ENCODE results near the gene PNP. TPM values are rescaled to one million over a fixed set of nuclear protein-coding genes. Genes with fewer than 3 reads are reported as not detected.
A peak's percentile ranks its signal among the peaks of the same experiment; 100 is the strongest.
"Not testable (repeated sequence)": the region's sequence is repeated elsewhere in the genome, so short reads cannot be mapped to it uniquely, and the experiment has no call there.

Gene PNP
- total RNA-seq, 4 donors from 2014 or later: 28.4 to 437 (median 117) TPM

- DNase-seq (ENCODE audit: low spot score): no peak
- no peak for TF ChIP-seq CTCF (IDR thresholded peaks at IDR 0.05)
- ATAC-seq (ENCODE audit: low FRiP score): no peak
Observed at GRCh38 chr14:20438664-20439063, 30.5 kb upstream of the PNP start.

- no peak for ATAC-seq (ENCODE audit: low FRiP score)
- DNase-seq (ENCODE audit: low spot score): no peak
- no peak for TF ChIP-seq CTCF (IDR thresholded peaks at IDR 0.05)
Observed at GRCh38 chr14:20440465-20440864, 28.7 kb upstream of the PNP start.

GRCh38 chr14:20440882-20441281, 28.3 kb upstream of the PNP start:
- TF ChIP-seq CTCF (IDR thresholded peaks at IDR 0.05): no peak
- ATAC-seq (ENCODE audit: low FRiP score) (no peak), DNase-seq (ENCODE audit: low spot score) (no peak)

GRCh38 chr14:20441461-20441860, 27.7 kb upstream of the PNP start:
- no peak for TF ChIP-seq CTCF (IDR thresholded peaks at IDR 0.05)
- no peak for ATAC-seq (ENCODE audit: low FRiP score)
- DNase-seq (ENCODE audit: low spot score): no peak

- not testable (repeated sequence) for ATAC-seq (ENCODE audit: low FRiP score); DNase-seq (ENCODE audit: low spot score)
Observed at GRCh38 chr14:20443650-20444049, 25.6 kb upstream of the PNP start.

GRCh38 chr14:20446889-20447288, 22.3 kb upstream of the PNP start:
- TF ChIP-seq CTCF (IDR thresholded peaks at IDR 0.05): no peak
- DNase-seq (ENCODE audit: low spot score): no peak
- ATAC-seq (ENCODE audit: low FRiP score): no peak

GRCh38 chr14:20452831-20453230, 16.4 kb upstream of the PNP start:
- DNase-seq (ENCODE audit: low spot score); ATAC-seq (ENCODE audit: low FRiP score): not testable (repeated sequence)

- TF ChIP-seq CTCF (IDR thresholded peaks at IDR 0.05): no peak
- DNase-seq (ENCODE audit: low spot score): peak; percentile 96
- peak; percentile 87 for ATAC-seq (ENCODE audit: low FRiP score)
Observed at GRCh38 chr14:20454516-20455354, 14.5 kb upstream of the PNP start, which contains the start of the genes APEX1 and OSGEP. Gene APEX1 (plus strand): TSS chr14:20455226. CDS start chr14:20455646, 420 bp downstream. Gene OSGEP (minus strand): TSS chr14:20454812. CDS start chr14:20454683, 129 bp downstream.
